Measurements from ENCODE around the gene MLLT1.

Gene MLLT1

GRCh38 chr19:6259312-6259861, 20.4 kb downstream of the MLLT1 start:
- DNase-seq (ENCODE audit: low spot score), result peak; percentile 67

- DNase-seq (ENCODE audit: low spot score), result no peak
These were observed 20.9 kb downstream of the MLLT1 start for GRCh38 chr19:6258812-6259311.

DNA sequence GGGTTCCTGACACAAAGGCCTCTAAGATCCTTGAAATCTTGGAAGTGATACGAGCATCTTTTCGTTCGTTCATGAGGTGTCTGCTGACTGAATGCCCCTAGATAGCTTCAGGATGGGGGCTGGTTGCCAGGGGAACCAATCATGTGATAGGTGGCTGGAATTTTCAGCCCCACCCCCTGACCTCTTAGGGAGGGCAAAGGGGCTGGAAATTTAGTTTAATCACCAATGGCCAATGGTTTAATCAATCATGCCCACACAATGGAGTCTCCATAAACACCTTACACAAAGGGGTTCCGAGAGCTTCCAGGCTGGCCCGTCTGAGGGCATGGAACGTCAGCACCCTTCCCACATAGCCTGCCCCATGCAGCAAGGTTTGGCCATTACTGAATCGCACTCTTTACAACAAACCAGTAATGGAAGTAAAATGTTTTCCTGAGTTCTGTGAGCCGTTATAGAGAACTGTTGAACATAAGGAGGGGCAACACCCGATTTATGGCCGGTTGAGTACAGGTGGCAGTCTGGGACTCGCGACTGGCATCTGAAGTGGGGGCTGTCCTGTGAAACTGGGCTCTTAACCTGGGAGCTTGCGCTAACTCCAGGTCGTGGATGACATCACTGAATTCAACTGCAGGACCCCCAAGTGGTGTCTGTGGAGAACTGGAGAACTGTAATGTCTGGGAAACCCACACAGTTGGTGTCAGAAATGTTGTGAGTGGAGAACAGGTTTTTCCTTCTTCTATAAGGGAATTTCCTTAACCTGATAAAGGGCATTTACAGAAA, 25.6 kb downstream of the MLLT1 start:
- DNase-seq (ENCODE audit: low spot score), result no peak

DNA sequence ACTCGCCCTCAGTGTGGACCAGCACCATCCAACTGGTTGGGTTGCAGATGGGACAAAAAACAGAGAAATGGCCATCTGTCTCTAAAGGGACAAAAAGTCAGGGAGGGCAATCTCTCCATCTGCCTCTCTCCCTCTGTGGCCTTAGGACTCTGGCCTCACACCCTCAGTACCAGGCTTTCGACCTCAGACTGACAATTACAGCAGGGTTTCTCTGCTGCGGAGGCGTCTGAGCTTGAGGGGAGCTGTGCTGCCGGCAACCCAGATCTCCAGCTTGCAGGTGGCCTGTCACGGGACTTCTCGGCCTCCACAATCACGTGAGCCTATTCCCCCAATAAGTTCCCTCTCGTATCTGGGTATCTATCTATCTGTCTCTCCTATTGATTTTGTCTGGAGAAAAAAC, 27.7 kb downstream of the MLLT1 start:
- DNase-seq (ENCODE audit: low spot score), result no peak

DNA sequence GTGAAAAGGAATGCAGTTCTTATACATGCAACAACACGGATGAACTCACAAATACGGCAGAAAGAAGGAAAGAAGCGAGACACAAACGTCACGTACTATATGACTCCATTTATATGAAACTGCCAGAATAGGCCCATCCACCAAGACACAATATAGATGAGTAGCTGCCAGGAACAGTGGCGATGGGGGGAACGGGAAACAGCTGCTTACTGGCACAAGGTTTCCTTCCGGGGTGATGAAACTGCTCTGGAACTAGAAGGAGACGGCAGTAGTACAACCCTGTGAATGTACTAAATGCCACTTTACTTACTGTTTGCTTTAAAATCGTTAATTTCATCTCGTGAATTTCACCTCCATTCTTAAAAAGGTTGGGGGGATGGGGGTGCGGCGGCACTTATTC, 28.9 kb downstream of the MLLT1 start:
- DNase-seq (ENCODE audit: low spot score), result no peak

GRCh38 chr19:6250024-6250615, 29.7 kb downstream of the MLLT1 start:
- no peak for DNase-seq (ENCODE audit: low spot score)

- DNase-seq (ENCODE audit: low spot score), result peak; percentile 76
These were observed 30.5 kb downstream of the MLLT1 start for GRCh38 chr19:6249296-6249695.

DNA sequence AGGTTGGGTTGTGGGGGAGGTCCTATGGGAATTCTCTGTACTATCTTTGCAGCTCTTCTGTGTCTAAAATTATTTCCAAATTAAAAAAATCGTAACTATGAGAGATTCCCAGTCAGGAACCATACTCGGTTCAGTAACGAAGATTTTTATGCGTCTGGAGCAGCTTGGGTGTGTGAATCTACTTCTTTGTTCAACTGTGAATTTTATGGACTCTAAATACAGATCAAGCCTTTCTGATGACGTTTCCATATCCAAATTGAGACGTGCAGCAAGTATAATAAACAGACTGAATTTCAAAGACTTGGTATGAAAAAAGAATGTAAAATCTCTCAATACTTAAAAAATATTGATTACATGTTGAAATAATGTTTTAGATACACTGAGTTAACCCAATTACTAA, 30.9 kb downstream of the MLLT1 start:
- DNase-seq (ENCODE audit: low spot score), result no peak

- no peak for DNase-seq (ENCODE audit: low spot score)
These were observed 31.4 kb downstream of the MLLT1 start for GRCh38 chr19:6248341-6248740.

DNA sequence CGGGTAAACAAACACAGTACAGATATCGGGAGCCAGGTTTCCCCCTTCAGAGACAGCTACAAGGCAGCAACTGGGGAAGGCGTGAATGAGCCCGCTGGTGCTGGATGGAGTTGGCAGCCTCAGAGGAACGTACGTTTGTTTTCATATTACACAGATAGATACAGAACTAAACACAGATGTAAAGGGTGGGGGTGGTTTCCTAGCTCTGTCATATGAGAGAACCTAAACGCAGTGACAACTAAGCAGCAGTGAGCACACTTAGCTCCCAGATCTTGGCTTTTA, 32.8 kb downstream of the MLLT1 start:
- no peak for DNase-seq (ENCODE audit: low spot score)

DNA sequence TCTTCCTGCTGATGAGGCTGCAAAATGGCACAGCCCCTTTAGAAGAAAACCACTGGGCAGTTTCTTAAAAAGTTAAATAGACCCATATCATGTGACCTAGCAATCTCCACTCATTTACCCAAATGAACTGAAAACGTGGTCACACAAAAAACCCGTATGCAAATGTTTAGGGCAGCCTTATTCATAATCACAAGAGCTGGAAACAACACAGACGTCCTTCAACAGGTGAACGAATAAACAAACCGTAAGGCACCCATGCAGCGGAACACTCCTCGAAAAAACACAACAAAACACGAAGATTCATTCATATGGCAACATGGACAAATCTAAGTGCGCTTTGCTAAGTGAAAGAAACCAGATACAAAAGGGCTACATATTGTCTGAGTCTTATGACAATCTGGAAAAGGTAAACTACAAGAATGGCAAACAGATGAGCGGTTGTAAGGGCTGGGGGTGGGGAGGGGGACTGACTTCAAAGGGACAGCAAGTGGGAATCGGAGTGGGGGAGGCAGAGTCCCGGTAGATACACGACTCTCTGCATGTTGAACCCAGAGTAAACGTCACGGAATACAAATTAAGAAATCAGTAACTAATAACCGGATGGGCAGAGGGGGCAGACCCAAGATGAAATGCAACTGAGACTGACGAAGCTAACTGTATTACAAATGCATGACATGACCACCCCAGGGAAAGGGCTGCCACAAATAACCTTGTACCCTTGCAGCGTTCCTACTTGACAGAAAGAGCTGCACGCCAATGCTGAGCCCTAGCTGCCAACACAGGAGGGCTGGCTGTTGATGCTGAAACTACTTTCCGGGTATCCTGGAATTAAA, 33.4 kb downstream of the MLLT1 start:
- no peak for DNase-seq (ENCODE audit: low spot score)

DNA sequence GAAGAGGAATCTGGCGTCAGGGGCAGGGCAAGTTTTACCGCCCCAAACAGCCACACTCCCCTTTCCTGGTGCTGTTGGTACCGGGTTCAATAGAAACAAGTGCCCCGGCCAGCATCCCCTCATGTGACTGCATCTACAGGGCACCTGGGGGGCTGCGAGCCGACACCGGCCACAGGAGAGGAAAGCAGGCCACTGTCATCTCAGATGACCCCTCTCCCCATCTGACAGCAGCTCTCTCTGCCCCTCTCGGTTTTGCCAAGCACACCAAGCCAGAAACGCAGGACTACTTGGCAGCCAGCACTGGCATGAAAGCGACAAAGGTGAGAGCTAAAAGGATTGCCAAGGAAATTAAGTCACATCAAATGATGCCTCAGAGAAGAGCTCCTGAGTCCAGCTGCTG, 37.1 kb downstream of the MLLT1 start:
- DNase-seq (ENCODE audit: low spot score), result no peak

GRCh38 chr19:6241680-6242377, 37.9 kb downstream of the MLLT1 start:
- DNase-seq (ENCODE audit: low spot score), result no peak

DNA sequence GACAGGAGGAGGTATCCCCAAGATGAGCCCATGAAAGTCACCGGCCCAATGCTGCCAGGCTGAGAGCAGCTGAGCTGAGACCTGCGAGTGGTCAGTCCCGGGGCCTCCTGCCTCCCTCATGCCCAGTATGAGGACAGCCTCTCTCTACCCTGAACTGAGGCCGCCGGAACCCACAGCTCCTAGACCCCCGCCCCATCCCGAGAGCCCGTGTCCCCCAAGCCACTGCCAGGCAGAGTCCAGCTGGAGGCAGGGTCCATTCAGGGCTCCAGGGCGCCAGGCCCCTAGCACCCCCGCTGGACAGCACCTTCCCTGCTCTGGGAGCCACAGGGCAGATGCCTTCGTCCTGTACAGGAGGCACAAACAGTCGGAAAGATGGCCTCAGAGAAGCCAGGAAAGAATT, 38.7 kb downstream of the MLLT1 start:
- no peak for DNase-seq (ENCODE audit: low spot score)

DNA sequence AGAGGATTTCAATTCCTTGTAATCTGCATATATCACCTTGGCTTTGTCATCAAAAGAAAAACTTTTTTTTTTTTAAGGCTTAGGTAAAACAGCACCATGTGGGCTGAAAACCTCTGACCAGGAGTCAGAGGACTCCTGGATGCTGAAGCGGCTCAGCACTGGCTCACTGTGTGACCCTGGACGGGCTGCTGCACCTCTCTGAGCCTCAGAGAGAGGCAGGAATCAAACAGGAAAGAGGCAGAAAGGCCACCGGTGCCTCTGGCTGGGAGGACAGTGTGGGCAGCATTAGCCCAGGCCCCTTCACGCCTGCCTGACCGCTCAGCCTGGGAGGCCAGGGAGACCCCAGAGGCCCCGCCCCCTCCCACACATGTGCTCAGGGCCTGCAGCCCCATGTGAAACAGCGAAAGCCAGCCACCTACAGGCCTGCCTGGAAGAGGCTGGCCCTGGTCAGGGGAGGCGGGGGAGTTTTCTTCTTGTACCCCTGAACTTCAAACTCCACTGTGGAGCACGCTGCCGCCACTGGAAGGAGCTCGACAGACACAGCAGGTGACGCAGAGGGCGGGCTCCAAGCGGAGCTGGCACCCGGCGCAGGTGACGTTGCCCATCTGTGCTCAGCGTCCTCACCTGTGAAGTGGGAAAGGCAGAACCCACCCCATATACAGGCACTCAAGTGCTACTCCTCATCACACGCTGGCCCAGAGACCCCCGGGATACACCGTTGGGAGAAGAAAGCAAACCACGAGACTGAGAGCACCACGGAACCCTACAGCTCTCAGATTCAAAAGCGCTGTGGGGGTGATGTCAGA, 39.7 kb downstream of the MLLT1 start:
- no peak for DNase-seq (ENCODE audit: low spot score)

DNA sequence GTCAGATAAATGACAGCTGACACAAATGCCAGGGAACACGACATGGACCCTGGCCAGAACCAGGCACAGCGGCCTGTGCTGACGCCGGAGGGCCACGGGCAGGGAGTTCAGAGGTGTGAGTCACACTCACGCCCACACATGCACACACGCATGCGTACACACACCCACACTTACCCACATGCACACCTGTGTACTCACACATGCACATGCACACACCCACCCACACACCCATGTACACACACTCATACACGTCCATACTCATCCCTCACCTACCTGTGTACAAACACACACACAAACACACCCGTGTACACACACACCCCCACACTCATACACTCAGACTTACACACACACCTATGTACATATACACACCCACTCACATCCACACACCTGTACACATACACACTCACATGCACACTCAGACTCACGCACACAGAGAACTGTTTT, 40.4 kb downstream of the MLLT1 start:
- no peak for DNase-seq (ENCODE audit: low spot score)

GRCh38 chr19:6238643-6239281, 41.0 kb downstream of the MLLT1 start:
- no peak for DNase-seq (ENCODE audit: low spot score)

- no peak for DNase-seq (ENCODE audit: low spot score)
These were observed 41.5 kb downstream of the MLLT1 start for GRCh38 chr19:6238256-6238642.

GRCh38 chr19:6236310-6237291, 43.2 kb downstream of the MLLT1 start:
- no peak for DNase-seq (ENCODE audit: low spot score)

Measured in hepatic stellate cell (primary cell).